ENCODE results near the gene C17orf58.

C17orf58 gene

DNA sequence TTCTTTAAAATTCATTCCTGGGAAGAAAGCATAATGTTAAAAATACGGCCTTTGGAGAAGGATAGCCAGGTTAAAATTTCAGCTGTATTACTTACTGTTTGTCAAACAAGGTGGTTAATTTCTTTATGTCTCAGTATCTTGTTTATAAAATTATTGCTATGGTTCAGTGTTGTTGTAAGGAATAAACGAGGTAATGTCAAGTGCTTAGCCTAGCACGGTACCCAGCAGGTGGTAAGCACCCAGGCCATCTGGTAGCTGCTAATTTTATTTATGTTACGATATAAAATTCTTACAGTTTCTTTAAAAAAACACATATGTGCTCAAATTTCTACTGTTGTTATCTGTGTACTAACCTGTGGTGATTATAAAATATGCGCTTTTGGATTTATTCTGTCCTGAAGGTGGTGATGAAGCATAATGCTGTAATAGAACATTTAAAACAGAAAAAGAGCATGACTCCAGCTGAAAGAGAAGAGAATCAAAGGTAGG is 48.9 kb downstream of the C17orf58 start:
- DNase-seq, result no peak

DNA sequence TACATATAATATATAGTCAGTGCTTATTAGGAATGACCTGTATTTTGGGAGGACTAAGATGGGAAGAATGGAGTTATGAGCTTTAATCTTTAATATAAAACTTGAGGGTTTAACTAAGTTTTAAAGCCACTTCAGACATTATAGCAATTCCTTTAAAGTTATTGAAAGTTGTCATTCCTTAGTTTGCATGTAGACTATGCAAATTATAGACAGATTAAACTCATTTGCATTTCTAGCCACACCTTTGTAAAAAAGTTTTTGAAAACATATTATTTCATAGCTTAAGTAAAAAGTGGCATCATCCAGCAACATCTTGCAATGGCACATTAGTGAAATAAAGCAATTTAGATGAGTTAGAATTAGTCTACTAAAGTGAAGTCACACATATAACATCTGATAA is 49.8 kb downstream of the C17orf58 start:
- no peak for DNase-seq

DNA sequence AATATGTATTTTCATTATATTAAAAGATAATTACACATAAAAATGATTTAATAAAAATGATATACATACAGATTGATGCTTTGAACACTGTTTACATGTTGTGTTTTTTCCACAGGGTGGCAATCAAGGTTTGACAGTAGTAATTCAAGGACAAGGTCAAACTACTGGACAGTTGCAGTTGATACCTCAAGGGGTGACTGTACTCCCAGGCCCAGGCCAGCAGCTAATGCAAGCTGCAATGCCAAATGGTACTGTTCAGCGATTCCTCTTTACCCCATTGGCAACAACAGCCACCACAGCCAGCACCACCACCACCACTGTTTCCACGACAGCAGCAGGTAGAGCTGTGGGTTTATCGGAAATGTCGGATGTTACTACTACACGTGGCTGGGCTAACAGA is 52.2 kb downstream of the C17orf58 start:
- DNase-seq, result no peak

DNA sequence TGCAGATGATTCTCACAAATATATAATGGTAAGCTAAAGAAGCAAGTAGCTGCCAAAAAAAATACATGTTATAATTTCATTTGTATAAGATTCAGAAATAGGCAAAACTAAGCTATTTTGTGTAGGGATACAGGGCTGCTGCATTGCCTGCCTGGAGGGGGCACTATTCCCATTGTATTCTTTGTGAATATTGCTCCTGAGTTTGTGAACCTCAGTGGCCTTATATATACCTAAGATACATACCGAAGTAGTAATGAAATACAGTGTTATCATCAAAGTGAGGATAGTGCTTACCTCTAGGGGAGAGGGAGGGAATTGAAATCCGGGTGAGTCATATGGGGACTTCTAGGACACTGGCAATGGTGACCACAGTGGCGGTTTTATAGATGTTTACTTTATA is 53.5 kb downstream of the C17orf58 start:
- DNase-seq, result no peak

Measured in fibroblast of upper back skin (primary cell).